GM23338 (cell line): ENCODE results near the gene MESP1. TPM values are rescaled to one million over a fixed set of nuclear protein-coding genes. Genes with fewer than 3 reads are reported as not detected.

Experiments
- ATAC-seq: fragments of 200-7000 bp; cut with Tn5 transposase; 3 replicates; pipeline ENCODE4 v1.9.1; 2020
- DNase-seq: peaks from one replicate; pipeline ENCODE4 v3.0.0-alpha.2; 2015; ENCODE audit warnings: low spot score
- H2AFZ ChIP-seq: fragments of 200-600 bp; sonication (generic); 2 replicates; pipeline ENCODE4 v1.8.0; 2016; ENCODE audit warnings: antibody characterized with exemption, mild to moderate bottlenecking, moderate library complexity
- H3F3A ChIP-seq: fragments of 200-600 bp; sonication (generic); replicated peaks from 2 replicates; pipeline ENCODE4 v1.8.0; 2017; ENCODE audit warnings: antibody characterized with exemption, mixed run types, low read depth
- H3K27ac ChIP-seq: fragments of 200-600 bp; sonication (generic); 2 replicates; pipeline ENCODE4 v1.6.1; 2016; ENCODE audit warnings: low read depth
- H3K27me3 ChIP-seq: fragments of 200-600 bp; sonication (generic); 2 replicates; pipeline ENCODE4 v1.8.0; 2016; ENCODE audit warnings: mild to moderate bottlenecking, mixed run types, moderate library complexity; ENCODE audit not compliant: insufficient read depth
- H3K36me3 ChIP-seq: fragments of 200-600 bp; sonication (generic); 2 replicates; pipeline ENCODE4 v1.8.0; 2016; ENCODE audit warnings: mild to moderate bottlenecking; ENCODE audit not compliant: insufficient read depth
- H3K4me1 ChIP-seq: fragments of 200-600 bp; sonication (generic); 2 replicates; pipeline ENCODE4 v1.8.0; 2016; ENCODE audit warnings: mild to moderate bottlenecking, moderate library complexity; ENCODE audit not compliant: insufficient read depth
- H3K4me2 ChIP-seq: fragments of 200-600 bp; sonication (generic); 2 replicates; pipeline ENCODE4 v1.7.1; 2017; ENCODE audit warnings: mixed run types
- H3K4me3 ChIP-seq: fragments of 200-600 bp; sonication (generic); 2 replicates; pipeline ENCODE4 v1.6.1; 2016; ENCODE audit warnings: mixed run types
- H3K79me2 ChIP-seq: fragments of 200-600 bp; sonication (generic); replicated peaks from 2 replicates; pipeline ENCODE4 v1.8.0; 2017; ENCODE audit warnings: mild to moderate bottlenecking; ENCODE audit not compliant: insufficient read depth
- H3K9me2 ChIP-seq: fragments of 200-600 bp; sonication (generic); 2 replicates; pipeline ENCODE4 v1.8.0; 2017; ENCODE audit not compliant: insufficient read depth
- H4K20me1 ChIP-seq: fragments of 200-600 bp; sonication (generic); replicated peaks from 2 replicates; pipeline ENCODE4 v1.8.0; 2017; ENCODE audit warnings: mild to moderate bottlenecking; ENCODE audit not compliant: insufficient read depth
- H3K27ac Mint-ChIP-seq: 2 replicates; pipeline ENCODE4 v1.8.0; 2020; ENCODE audit warnings: inconsistent platforms, mild to moderate bottlenecking, moderate library complexity, mixed read lengths
- H3K27me3 Mint-ChIP-seq: 3 replicates; pipeline ENCODE4 v1.8.0; 2022; ENCODE audit warnings: low read depth, mild to moderate bottlenecking, moderate library complexity, mixed read lengths, inconsistent platforms; ENCODE audit not compliant: insufficient read depth, poor library complexity
- H3K36me3 Mint-ChIP-seq: 3 replicates; pipeline ENCODE4 v1.8.0; 2021; ENCODE audit warnings: low read depth, mild to moderate bottlenecking, inconsistent platforms, moderate library complexity, mixed read lengths
- H3K4me1 Mint-ChIP-seq: 3 replicates; pipeline ENCODE4 v1.8.0; 2020; ENCODE audit warnings: mild to moderate bottlenecking, inconsistent platforms, mixed read lengths
- H3K4me3 Mint-ChIP-seq: 3 replicates; pipeline ENCODE4 v1.8.0; 2021; ENCODE audit warnings: moderate library complexity, mild to moderate bottlenecking, inconsistent platforms, mixed read lengths
- H3K9me3 Mint-ChIP-seq: 3 replicates; pipeline ENCODE4 v1.8.0; 2020; ENCODE audit warnings: moderate library complexity, mild to moderate bottlenecking, inconsistent platforms, mixed read lengths
- CTCF ChIP-seq, 2 experiments: fragments of 200-600 bp in 1 of 2; sonication (generic) in 1 of 2; conservative IDR thresholded peaks; 2 replicates each; pipeline versions ENCODE4 v1.5.1 to v1.6.1; 2016 to 2017; ENCODE audit warnings: antibody characterized with exemption in 2 of 2, low read depth in 2 of 2, mild to moderate bottlenecking in 2 of 2, moderate library complexity in 1 of 2
- ETS1 ChIP-seq: IDR thresholded peaks from 2 replicates; pipeline ENCODE4 v1.6.1; 2016; ENCODE audit warnings: antibody characterized with exemption
- EZH2 ChIP-seq: fragments of 200-600 bp; sonication (generic); IDR thresholded peaks from one replicate; pipeline ENCODE4 v1.8.0; 2017; ENCODE audit warnings: antibody characterized with exemption, mild to moderate bottlenecking, low read depth; ENCODE audit not compliant: unreplicated experiment
- NANOG ChIP-seq: IDR thresholded peaks from 2 replicates; pipeline ENCODE4 v1.6.1; 2016; ENCODE audit warnings: antibody characterized with exemption, borderline replicate concordance
- STAT1 ChIP-seq: IDR thresholded peaks from one replicate; pipeline ENCODE4 v1.6.1; 2016; ENCODE audit warnings: antibody characterized with exemption; ENCODE audit not compliant: unreplicated experiment
- ZNF114 ChIP-seq: fragments of 250-450 bp; sonication (Bioruptor Pico); IDR thresholded peaks from 2 replicates; pipeline ENCODE4 v1.5.0; 2020; ENCODE audit warnings: mild to moderate bottlenecking, moderate library complexity
- ZNF331 ChIP-seq: fragments of 250-450 bp; sonication (Bioruptor Pico); IDR thresholded peaks from 2 replicates; pipeline ENCODE4 v1.5.0; 2020; ENCODE audit warnings: low read depth, mild to moderate bottlenecking, moderate library complexity
- ZNF462 ChIP-seq: fragments of 250-450 bp; sonication (Bioruptor Pico); IDR thresholded peaks from 2 replicates; pipeline ENCODE4 v1.5.0; 2020; ENCODE audit warnings: mild to moderate bottlenecking, moderate library complexity
- polyA plus RNA-seq: library from polyadenylated mRNA; unstranded; fragments of >200 nt; fragmentation: Nextera tagmentation; extraction: Ambion mirVana; gene quantifications from 2 replicates; pipeline ENCODE4 v1.2.1, GENCODE V29; 2016
- total RNA-seq: library from RNA; depleted of rRNA; stranded (reverse); fragments of >200 nt; shearing (Covaris generic); gene quantifications from 2 replicates; pipeline ENCODE4 v1.2.3, GENCODE V29; 2014

MESP1 gene
- total and polyA plus RNA-seq, 2 experiments from 2014 or later = 0.21 to 0.91 TPM

- no peak for TF ChIP-seq ETS1
Observed at GRCh38 chr15:89785774-89786140, 34.7 kb upstream of the MESP1 start (continued).

GRCh38 chr15:89785064-89785773 lies 34.2 kb upstream of the MESP1 start:
- peaks cover 9% of the 10 kb centered on the region for H3K27me3 Mint-ChIP-seq
- no peaks in the 10 kb centered on the region for H3K36me3 ChIP-seq
- H3K4me2 ChIP-seq = no peak overlapping the region
- peaks cover 3% of the 10 kb centered on the region; the same call in 1 of the 2 replicates for H3K9me2 ChIP-seq
- DNase-seq (no peak), ATAC-seq (no peak)
- peaks cover 3% of the 10 kb centered on the region; the same call in 1 of the 3 replicates for H3K36me3 Mint-ChIP-seq
- H3K9me3 Mint-ChIP-seq = peaks cover 8% of the 10 kb centered on the region; the same call in 2 of the 3 replicates
- H3K4me1 Mint-ChIP-seq = peaks cover 22% of the 10 kb centered on the region
- H3K4me3 ChIP-seq = no peak overlapping the region
- no peak overlapping the region for H3K27ac Mint-ChIP-seq
- TF ChIP-seq ZNF114 (CRISPR knock-in tag) = no peak
- no peak for TF ChIP-seq ZNF462 (CRISPR knock-in tag)
- no peak for TF ChIP-seq ETS1
- no peak for TF ChIP-seq STAT1
- TF ChIP-seq CTCF (conservative IDR thresholded peaks at IDR 0.05; ENCODE audit: low read depth in 2 of 2) = no peak
- TF ChIP-seq ZNF331 (CRISPR knock-in tag) = no peak
- TF ChIP-seq NANOG = no peak
- TF ChIP-seq EZH2 = no peak
- no peak overlapping the region for H3K4me3 Mint-ChIP-seq
- H3F3A ChIP-seq = no peaks in the 10 kb centered on the region
- H3K4me1 ChIP-seq = peaks cover 17% of the 10 kb centered on the region
- no peaks in the 10 kb centered on the region for H3K79me2 ChIP-seq
- H3K27me3 ChIP-seq = no peaks in the 10 kb centered on the region
- H3K27ac ChIP-seq = no peak overlapping the region
- H2AFZ ChIP-seq = no peak overlapping the region
- no peaks in the 10 kb centered on the region for H4K20me1 ChIP-seq
